HepG2 (cell line): ENCODE results near the gene DEFB127. TPM values are rescaled to one million over a fixed set of nuclear protein-coding genes. Genes with fewer than 3 reads are reported as not detected.

Experiments used
- ATF7 ChIP-seq, 2 experiments: fragments of 450-650 bp in 1 of 2; sonication (generic) in 1 of 2; formaldehyde crosslinking in 1 of 2; IDR thresholded peaks; 2 replicates each; pipeline versions ENCODE4 v1.4.0 to v1.6.1; 2016 to 2020; ENCODE audit warnings: antibody characterized with exemption in 1 of 2, mild to moderate bottlenecking in 1 of 2, missing genetic modification reagents in 1 of 2
- CTCF ChIP-seq: sonication (generic); formaldehyde crosslinking; IDR thresholded peaks from 2 replicates; pipeline ENCODE4 v1.5.0; 2020; ENCODE audit warnings: mild to moderate bottlenecking, missing genetic modification reagents, moderate library complexity
- DR1 ChIP-seq: sonication (generic); formaldehyde crosslinking; IDR thresholded peaks from 2 replicates; pipeline ENCODE4 v1.8.0; 2021; ENCODE audit warnings: mild to moderate bottlenecking, missing genetic modification reagents, inconsistent platforms
- ERF ChIP-seq: IDR thresholded peaks from 2 replicates; pipeline ENCODE4 v1.6.1; 2018; ENCODE audit warnings: missing biosample characterization, missing genetic modification reagents
- FOXK1 ChIP-seq: sonication (generic); formaldehyde crosslinking; IDR thresholded peaks from 2 replicates; pipeline ENCODE4 v1.4.0; 2020; ENCODE audit warnings: low read depth, missing genetic modification reagents, borderline replicate concordance
- FOXP1 ChIP-seq, 2 experiments: fragments of 450-650 bp in 1 of 2; IDR thresholded peaks; 2 replicates each; pipeline ENCODE4 v1.6.1; 2017 to 2018; ENCODE audit warnings: antibody characterized with exemption in 1 of 2
- NONO ChIP-seq, 2 experiments: fragments of 450-650 bp in 1 of 2; sonication (generic) in 1 of 2; formaldehyde crosslinking in 1 of 2; IDR thresholded peaks in 1 of 2; conservative IDR thresholded peaks in 1 of 2; 2 replicates each; pipeline versions ENCODE4 v1.6.1 to v1.8.0; 2017 to 2022; ENCODE audit warnings: mild to moderate bottlenecking in 1 of 2, missing genetic modification reagents in 1 of 2, moderate library complexity in 1 of 2
- POLR2AphosphoS5 ChIP-seq: IDR thresholded peaks from 2 replicates; pipeline ENCODE4 v1.6.1; 2012; ENCODE audit warnings: low read depth, low read length
- TBL1XR1 ChIP-seq: fragments of 150-350 bp; IDR thresholded peaks from 2 replicates; pipeline ENCODE4 v1.6.1; 2014; ENCODE audit warnings: borderline replicate concordance, low read length; ENCODE audit not compliant: partially characterized antibody
- TCF7 ChIP-seq: sonication (generic); IDR thresholded peaks from 2 replicates; pipeline ENCODE4 v1.6.1; 2016; ENCODE audit warnings: antibody characterized with exemption, low read depth
- ZNF331 ChIP-seq: sonication (generic); formaldehyde crosslinking; IDR thresholded peaks from 2 replicates; pipeline ENCODE4 v1.4.0; 2020; ENCODE audit warnings: missing genetic modification reagents
- ZNF574 ChIP-seq: sonication (generic); formaldehyde crosslinking; IDR thresholded peaks from 2 replicates; pipeline ENCODE4 v1.4.0; 2020; ENCODE audit warnings: missing genetic modification reagents
- ZNF629 ChIP-seq: sonication (generic); formaldehyde crosslinking; conservative IDR thresholded peaks from 2 replicates; pipeline ENCODE4 v1.5.0; 2020; ENCODE audit warnings: missing genetic modification reagents
- ZNF784 ChIP-seq: sonication (generic); formaldehyde crosslinking; IDR thresholded peaks from 2 replicates; pipeline ENCODE4 v1.5.1; 2020; ENCODE audit warnings: missing genetic modification reagents, mild to moderate bottlenecking, borderline replicate concordance
- ZSCAN9 ChIP-seq: IDR thresholded peaks from 2 replicates; pipeline ENCODE4 v1.6.1; 2016; ENCODE audit warnings: borderline replicate concordance
- polyA plus RNA-seq, 8 experiments: library from polyadenylated mRNA; depleted of rRNA in 3 of 8; stranded (reverse) in 7 of 8; unstranded in 1 of 8; fragments of >200 nt; fragmentation: Illumina TruSeq in 4 of 8; extraction: Trizol in 4 of 8; gene quantifications; 2 replicates each; pipeline versions ENCODE4 v1.2.1 to v1.2.3, GENCODE V29; 2011 to 2016; ENCODE audit warnings: low read depth in 4 of 8, missing spikeins in 1 of 8, mixed read lengths in 1 of 8; ENCODE audit not compliant: insufficient read depth in 1 of 8
- total RNA-seq, 5 experiments: library from RNA; depleted of rRNA; stranded (reverse); fragments of >200 nt; fragmentation: Illumina TruSeq; extraction: Trizol; gene quantifications; 2 replicates each; pipeline ENCODE4 v1.2.3, GENCODE V29; 2016; ENCODE audit warnings: low read depth in 1 of 5

The DEFB127 gene
- total and polyA plus RNA-seq, 2 of the 13 experiments (the other 11 are each of a cell fraction or from before 2014, with no cell fraction given) = not detected

- TF ChIP-seq DR1 (CRISPR knock-in tag) (no peak), ZSCAN9 (CRISPR knock-in tag) (no peak), ZNF574 (CRISPR knock-in tag) (peak; percentile 100), CTCF (CRISPR knock-in tag) (peak; percentile 84), ZNF784 (CRISPR knock-in tag) (peak; percentile 91; the same call in 1 of the 2 replicates), POLR2AphosphoS5 (no peak), NONO (IDR thresholded peaks at IDR 0.05) (no peak), NONO (CRISPR knock-in tag; conservative IDR thresholded peaks at IDR 0.05) (peak; percentile 58; the same call in 1 of the 2 replicates), ZNF331 (peak; percentile 69; the same call in 1 of the 2 replicates), FOXK1 (CRISPR knock-in tag) (peak; percentile 73; the same call in 1 of the 2 replicates), TCF7 (peak; percentile 27; the same call in 1 of the 2 replicates), FOXP1 (IDR thresholded peaks at IDR 0.05) (no peak), FOXP1 (CRISPR knock-in tag; IDR thresholded peaks at IDR 0.05) (peak; percentile 4; the same call in 1 of the 2 replicates), TBL1XR1 (no peak), ATF7 (IDR thresholded peaks at IDR 0.05) (no peak), ATF7 (CRISPR knock-in tag; IDR thresholded peaks at IDR 0.05) (peak; percentile 47; the same call in 1 of the 2 replicates), ERF (CRISPR knock-in tag) (peak; percentile 61; the same call in 1 of the 2 replicates), ZNF629 (no peak)
These were observed 19.4 kb upstream of the DEFB127 start (continued) for GRCh38 chr20:137668-138490.
